ENCODE data around the gene METTL23. TPM values are rescaled to one million over a fixed set of nuclear protein-coding genes. Genes with fewer than 3 reads are reported as not detected.

The METTL23 gene
- total RNA-seq, 4 donors from 2014 or later = 23.7 to 56.4 (median 31.2) TPM

DNA sequence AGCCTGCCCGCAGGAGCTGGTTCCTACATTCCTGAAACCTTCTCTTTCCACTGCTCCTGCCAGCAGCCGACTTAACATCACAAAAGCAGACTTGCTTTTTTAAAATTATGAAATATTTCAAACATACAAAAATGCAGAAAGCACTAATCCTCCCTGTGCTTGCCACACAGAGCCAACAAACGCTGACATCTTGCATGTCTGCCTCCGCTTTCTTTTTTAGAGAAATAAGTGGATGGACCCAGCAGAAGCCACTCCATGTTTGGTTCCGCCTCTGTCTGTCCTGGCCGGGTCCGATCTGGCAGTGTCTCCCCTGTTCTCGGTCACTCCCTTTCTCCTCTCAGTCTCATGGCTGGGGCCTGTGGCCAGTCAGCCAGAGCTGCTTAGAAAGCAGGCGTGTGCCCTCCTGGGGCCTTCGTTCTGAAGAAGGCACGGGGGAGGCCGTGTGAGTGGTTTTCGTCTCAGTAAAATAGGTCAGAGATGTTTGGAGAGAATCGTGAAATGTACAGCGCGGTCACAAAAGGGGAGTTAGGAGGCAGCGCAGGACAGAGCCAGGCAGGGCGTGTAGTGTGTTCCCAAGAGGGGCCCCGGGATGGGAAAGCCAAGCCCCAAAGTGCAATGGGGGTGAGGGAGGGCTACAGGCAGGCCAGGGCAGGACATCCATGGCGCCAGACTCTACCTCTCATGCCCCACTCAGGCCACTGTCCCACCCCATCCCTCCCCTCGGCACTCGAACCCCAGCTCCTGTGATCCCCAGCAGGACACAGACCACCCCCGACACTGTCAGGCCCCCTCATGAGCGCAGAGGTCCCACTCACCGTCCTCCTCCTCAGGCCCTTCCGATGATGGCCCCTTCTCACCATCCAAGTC is 39.1 kb upstream of the METTL23 start:
- TF ChIP-seq, protein P1, sequence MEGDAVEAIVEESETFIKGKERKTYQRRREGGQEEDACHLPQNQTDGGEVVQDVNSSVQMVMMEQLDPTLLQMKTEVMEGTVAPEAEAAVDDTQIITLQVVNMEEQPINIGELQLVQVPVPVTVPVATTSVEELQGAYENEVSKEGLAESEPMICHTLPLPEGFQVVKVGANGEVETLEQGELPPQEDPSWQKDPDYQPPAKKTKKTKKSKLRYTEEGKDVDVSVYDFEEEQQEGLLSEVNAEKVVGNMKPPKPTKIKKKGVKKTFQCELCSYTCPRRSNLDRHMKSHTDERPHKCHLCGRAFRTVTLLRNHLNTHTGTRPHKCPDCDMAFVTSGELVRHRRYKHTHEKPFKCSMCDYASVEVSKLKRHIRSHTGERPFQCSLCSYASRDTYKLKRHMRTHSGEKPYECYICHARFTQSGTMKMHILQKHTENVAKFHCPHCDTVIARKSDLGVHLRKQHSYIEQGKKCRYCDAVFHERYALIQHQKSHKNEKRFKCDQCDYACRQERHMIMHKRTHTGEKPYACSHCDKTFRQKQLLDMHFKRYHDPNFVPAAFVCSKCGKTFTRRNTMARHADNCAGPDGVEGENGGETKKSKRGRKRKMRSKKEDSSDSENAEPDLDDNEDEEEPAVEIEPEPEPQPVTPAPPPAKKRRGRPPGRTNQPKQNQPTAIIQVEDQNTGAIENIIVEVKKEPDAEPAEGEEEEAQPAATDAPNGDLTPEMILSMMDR (IDR thresholded peaks at IDR 0.05; ENCODE audit: low read depth) = no peak

DNA sequence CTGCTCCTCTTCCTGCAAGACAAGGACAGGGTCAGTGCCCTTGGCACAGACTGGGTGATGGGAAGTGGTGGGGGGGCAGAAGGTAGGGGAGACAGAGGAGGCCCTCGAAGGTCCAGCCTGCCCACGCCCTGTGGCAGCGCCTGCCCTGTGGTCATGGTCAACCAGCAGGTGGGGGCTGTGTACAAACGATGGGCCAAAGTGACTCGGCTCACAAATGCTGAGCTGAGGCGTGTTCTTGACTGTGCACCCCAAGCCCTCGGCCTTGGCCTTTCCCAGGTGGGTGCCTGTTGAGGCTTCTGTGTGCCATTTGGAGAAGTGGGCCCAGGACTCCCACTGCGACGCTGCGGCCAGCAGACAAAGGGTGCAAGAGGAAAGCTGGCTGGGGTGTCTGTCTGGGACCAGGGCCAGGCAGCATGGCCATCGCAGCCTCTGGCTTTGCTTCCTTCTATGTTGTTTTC is 38.4 kb upstream of the METTL23 start:
- TF ChIP-seq, protein P1 (IDR thresholded peaks at IDR 0.05; ENCODE audit: low read depth) = no peak

DNA sequence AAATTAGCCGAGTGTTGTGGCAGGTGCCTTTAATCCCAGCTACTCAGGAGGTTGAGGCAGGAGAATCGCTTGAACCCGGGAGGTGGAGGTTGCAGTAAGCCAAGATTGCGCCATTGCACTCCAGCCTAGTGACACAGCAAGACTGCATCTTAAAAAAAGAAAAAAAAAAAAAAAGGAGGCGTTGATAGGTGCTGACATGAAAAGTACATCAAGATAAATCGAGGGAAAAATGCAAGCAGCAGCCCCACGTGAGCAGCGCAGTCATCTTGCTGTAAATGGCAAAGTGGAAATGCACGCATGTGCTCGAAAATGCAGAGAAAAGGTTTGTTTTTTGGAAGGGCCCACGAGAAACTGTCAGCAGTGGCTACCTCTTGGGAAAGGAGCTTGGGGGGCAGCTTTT is 36.8 kb upstream of the METTL23 start:
- TF ChIP-seq, protein P1 (IDR thresholded peaks at IDR 0.05; ENCODE audit: low read depth) = no peak

DNA sequence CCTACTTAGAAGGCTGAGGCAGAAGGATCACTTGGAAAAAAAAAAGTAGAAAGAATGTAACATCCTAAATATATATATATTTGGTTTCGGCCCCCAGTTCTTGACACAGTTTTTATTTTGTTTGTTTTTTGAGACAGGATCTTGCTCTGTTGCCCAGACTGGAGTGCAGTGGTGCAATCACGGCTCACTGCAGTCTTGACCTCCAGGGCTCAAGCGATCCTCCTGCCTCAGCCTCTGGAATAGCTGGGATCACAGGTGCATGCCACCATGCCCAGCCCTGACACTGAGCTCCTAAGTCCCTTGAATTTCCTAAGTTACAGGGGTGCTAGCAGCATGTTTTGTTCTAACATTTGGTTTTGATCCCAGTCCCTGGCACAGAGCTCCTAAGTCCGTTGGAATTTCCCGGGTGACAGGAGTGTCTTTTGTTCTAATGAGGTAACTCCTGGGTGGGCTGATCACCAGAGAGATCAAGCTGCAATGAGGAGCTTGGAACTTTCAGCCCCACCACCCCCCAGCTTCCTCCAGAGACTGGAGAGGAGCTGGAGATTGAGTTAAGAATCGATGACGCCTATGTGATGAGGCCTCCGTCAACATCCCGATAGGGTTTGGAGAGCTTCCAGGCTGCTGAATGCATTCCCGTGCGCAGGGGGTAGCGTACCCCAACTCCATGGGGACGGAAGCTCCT is 35.9 kb upstream of the METTL23 start:
- TF ChIP-seq, protein P1 (IDR thresholded peaks at IDR 0.05; ENCODE audit: low read depth) = no peak

DNA sequence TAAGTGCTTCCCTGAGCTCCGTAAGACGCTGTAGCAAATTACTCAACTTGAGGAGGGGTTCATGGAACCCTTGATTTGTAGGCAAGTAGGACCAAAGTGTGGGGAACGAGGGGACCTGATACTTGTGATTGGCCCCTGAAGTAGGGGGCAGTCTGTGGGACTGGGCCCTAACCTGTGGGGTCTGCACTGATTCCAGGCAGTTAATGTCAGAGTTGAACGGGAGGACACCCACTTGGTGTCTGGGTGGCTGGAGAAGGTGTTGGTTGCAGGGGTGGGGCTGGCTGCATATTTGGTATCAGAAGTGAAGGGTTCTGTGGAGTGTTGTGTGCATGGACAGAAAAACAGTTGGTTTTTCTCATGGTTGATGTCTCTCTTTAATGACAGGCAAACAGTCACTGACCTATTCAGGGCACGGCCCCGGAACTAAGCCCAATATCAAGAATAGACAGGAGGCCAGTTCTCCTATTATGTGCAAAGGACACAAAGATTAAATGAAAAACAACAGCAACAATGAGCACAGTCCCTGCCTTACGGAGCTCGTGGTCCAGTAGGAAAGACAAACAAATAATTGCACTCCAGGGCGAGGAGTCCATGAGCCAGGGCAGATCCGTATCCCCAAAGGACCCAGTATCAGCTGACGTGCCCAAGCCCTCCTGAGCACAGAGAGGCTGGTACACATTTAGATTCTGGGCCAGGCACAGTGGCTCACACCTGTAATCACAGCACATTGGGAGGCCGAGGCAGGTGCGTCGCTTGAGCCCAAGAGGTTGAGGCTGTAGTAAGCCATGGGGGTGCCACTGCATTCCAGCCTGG is 35.1 kb upstream of the METTL23 start:
- TF ChIP-seq, protein P1 (IDR thresholded peaks at IDR 0.05; ENCODE audit: low read depth) = no peak

DNA sequence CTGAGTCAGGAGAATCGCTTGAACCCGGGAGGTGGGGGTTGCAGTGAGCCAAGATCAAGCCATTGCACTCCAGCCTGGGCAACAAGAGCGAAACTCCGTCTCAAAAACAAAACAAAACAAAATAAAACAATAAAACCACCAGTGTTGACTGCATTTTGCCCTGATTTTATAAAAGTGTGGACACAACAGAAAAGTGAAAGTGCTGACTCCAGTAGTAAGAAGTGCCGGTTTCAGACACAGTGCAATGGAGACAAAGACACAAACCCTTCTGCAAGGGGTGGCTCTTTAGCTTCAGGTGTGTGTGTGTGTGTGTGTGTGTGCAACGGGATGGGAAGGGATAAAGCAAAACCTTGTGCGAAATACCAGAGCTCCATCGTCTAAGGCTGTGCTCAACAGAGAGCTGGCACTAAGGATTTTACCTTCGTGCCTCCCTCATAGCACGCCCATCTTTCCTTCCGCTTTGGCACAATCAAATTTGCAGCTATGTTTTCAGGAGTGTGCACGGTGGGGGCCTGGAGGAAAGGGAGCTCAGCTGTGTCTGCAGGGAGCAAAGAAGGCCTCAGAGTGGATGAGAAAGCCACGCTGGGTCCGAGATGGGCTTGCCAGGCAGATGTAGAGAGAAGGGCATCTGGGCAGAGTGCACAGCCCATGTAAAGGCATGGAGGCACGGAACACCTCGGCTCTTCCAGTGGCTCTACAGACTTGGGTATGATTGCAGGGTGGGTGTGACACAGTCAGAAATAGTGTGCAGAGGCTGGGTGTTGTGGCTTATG is 31.4 kb upstream of the METTL23 start:
- TF ChIP-seq, protein P1 (IDR thresholded peaks at IDR 0.05; ENCODE audit: low read depth) = no peak
